Ishikawa (cell line): Measurements from ENCODE around the gene RB1.

Experiments used
- CEBPB ChIP-seq: IDR thresholded peaks from 2 replicates; pipeline ENCODE4 v1.6.1; 2012
- EGR1 ChIP-seq: IDR thresholded peaks from 2 replicates; pipeline ENCODE4 v1.6.1; 2012
- EP300 ChIP-seq: IDR thresholded peaks from 2 replicates; pipeline ENCODE4 v1.6.1; 2012; ENCODE audit warnings: borderline replicate concordance
- FOXM1 ChIP-seq: IDR thresholded peaks from 2 replicates; pipeline ENCODE4 v1.6.1; 2012; ENCODE audit warnings: low read depth, borderline replicate concordance
- TAF1 ChIP-seq: IDR thresholded peaks from 2 replicates; pipeline ENCODE4 v1.6.1; 2012; ENCODE audit warnings: low read depth, mild to moderate bottlenecking
- TF ChIP-seq, protein P1 (sequence below): IDR thresholded peaks from 2 replicates; pipeline ENCODE4 v1.6.1; 2012

- no peak for TF ChIP-seq EGR1
- TF ChIP-seq TAF1: no peak
- no peak for TF ChIP-seq EP300
- TF ChIP-seq, protein P1, sequence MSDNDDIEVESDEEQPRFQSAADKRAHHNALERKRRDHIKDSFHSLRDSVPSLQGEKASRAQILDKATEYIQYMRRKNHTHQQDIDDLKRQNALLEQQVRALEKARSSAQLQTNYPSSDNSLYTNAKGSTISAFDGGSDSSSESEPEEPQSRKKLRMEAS: no peak
- no peak for TF ChIP-seq FOXM1
- TF ChIP-seq CEBPB: no peak
Observed at GRCh38 chr13:48489666-48490065, 186.1 kb downstream of the RB1 start.
